ENCODE data around the gene CREB3L4. TPM values are rescaled to one million over a fixed set of nuclear protein-coding genes. Genes with fewer than 3 reads are reported as not detected.
A peak's percentile ranks its signal among the peaks of the same experiment; 100 is the strongest.

The CREB3L4 gene
- total and polyA plus RNA-seq, 2 of the 4 experiments (the other 2 are of a cell fraction), result 6.5 to 9.8 TPM

DNA sequence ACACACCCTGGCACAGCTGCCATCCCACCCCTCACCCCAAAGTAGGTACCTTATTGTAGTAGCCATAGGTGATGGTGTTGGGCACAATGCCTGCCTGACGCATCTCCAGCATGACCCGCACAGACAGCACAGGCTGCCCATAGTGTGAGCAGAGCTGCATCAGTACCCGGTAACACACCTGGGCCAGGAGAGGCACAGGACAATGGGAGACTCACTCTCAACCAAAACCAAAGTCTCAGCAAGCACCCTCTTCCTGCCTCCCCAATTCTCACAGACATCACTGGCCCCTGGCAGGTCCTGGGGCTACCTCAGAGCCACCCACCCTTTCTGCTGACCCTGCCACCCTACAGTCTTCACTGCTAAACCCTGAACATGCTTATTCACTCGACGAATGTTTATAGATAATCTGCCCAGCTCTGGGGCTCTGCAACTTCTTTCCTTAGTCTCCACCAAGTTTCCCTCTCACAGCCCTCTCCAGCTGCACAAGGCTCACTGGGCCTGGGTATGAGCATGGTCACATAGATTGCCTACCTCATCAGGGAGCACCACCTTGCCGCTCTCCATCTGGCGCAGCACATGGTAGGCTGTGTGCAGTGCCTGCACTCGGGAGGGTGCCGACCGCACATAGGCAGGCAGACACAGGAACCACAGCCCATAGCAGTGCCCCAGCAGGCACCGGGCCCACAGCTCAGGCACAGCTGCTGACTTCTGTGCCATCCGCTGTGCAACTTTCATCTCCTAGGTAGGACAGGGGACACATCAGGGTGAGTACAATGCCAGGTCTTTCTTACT is 31.5 kb upstream of the CREB3L4 start:
- Histone ChIP-seq H2BK120ac (ENCODE audit: low read depth, low read length) (no peak overlapping the region), H2BK15ac (ENCODE audit: low read depth, low read length) (no peak overlapping the region), H3K4me2 (ENCODE audit: low read depth, low read length) (no peak overlapping the region), H4K20me1 (ENCODE audit: insufficient read depth, low read length) (no peaks in the 10 kb centered on the region), H3K27ac (ENCODE audit: insufficient read depth, low read length) (no peak overlapping the region), H2AFZ (replicated peaks; ENCODE audit: low read length, poor library complexity) (no peak overlapping the region), H4K8ac (ENCODE audit: low read depth in 2 of 2, low read length in 2 of 2) (no peak overlapping the region), H2BK5ac (ENCODE audit: low read depth, low read length, poor library complexity, severe bottlenecking) (no peak overlapping the region), H2BK20ac (ENCODE audit: low read depth, low read length) (no peak overlapping the region), H3K18ac (ENCODE audit: low read depth, low read length) (no peak overlapping the region), H3K56ac (ENCODE audit: extremely low read depth, insufficient read depth, low read length) (no peak overlapping the region), H3K36me3 (ENCODE audit: control insufficient read depth, insufficient read depth, low read length) (peaks cover 79% of the 10 kb centered on the region), H2AK5ac (ENCODE audit: low read depth, low read length) (no peak overlapping the region), H3K9me3 (ENCODE audit: control insufficient read depth, insufficient read depth, low read length) (no peaks in the 10 kb centered on the region), H3K9ac (ENCODE audit: low read depth, low read length) (no peak overlapping the region), H3K9me1 (ENCODE audit: insufficient read depth, low read length) (peaks cover 3% of the 10 kb centered on the region; the same call in 1 of the 2 replicates), H3K4me1 (ENCODE audit: control insufficient read depth, insufficient read depth, low read length) (no peaks in the 10 kb centered on the region), H3K4me3 (ENCODE audit: insufficient read depth, low read depth, low read length) (no peak overlapping the region), H3K23ac (ENCODE audit: low read depth, low read length) (no peak overlapping the region), H3K14ac (replicated peaks; ENCODE audit: low read depth, low read length) (no peak overlapping the region), H4K5ac (ENCODE audit: low read depth, low read length) (no peak overlapping the region), H4K91ac (ENCODE audit: insufficient read depth, low read depth, low read length) (no peak overlapping the region), H3K79me1 (ENCODE audit: low read depth in 1 of 2, low read length in 2 of 2) (peaks cover 0 to 8% of the 10 kb centered on the region in 2 experiments; a peak in 2 of 4 replicates), H2AK9ac (replicated peaks; ENCODE audit: low read depth, low read length, poor library complexity) (peak overlapping the region; percentile 65), H3K27me3 (ENCODE audit: control insufficient read depth, insufficient read depth, low read length) (no peaks in the 10 kb centered on the region), H3K4ac (ENCODE audit: low read depth, low read length) (no peak overlapping the region)
- BruUV-seq (replicated peaks), result no TSS peak
- in situ Hi-C loops (cut with MboI; ENCODE audit: low sequenced_read_pairs) (no loop called here), intact Hi-C loops (cut with micrococcal nuclease) (no loop called here), dilution Hi-C loops (cut with HindIII; ENCODE audit: low sequenced_read_pairs, unreplicated experiment) (no loop called here)
- WGBS, 2 experiments (ENCODE audit: extremely low coverage in 2 of 2, insufficient read length in 1 of 2), result 100% methylated on average over 4 of the region's 12 CpGs; no CpG with 5 or more reads in 1 of the 2 experiments
- ATAC-seq (ENCODE audit: low read depth) (no peak), DNase-seq (no peak)
- POLR2A ChIA-PET (ENCODE audit: unreplicated experiment), result no interaction called here
- CTCF ChIA-PET, result no interaction called here
- no peak for TF ChIP-seq FOS (IDR thresholded peaks at IDR 0.05; ENCODE audit: low read depth, low read length)
- no peak for TF ChIP-seq MAZ (IDR thresholded peaks at IDR 0.05; ENCODE audit: borderline replicate concordance, low read depth, low read length)
- TF ChIP-seq BHLHE40 (IDR thresholded peaks at IDR 0.05; ENCODE audit: low read depth, low read length), result no peak
- TF ChIP-seq, protein P1, sequence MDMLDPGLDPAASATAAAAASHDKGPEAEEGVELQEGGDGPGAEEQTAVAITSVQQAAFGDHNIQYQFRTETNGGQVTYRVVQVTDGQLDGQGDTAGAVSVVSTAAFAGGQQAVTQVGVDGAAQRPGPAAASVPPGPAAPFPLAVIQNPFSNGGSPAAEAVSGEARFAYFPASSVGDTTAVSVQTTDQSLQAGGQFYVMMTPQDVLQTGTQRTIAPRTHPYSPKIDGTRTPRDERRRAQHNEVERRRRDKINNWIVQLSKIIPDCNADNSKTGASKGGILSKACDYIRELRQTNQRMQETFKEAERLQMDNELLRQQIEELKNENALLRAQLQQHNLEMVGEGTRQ (IDR thresholded peaks at IDR 0.05; ENCODE audit: low read depth, low read length), result no peak
- no peak for TF ChIP-seq ELK1 (IDR thresholded peaks at IDR 0.05; ENCODE audit: borderline replicate concordance, low read depth, low read length)
- TF ChIP-seq CHD1 (IDR thresholded peaks at IDR 0.05; ENCODE audit: low read depth, low read length), result no peak
- TF ChIP-seq RCOR1 (IDR thresholded peaks at IDR 0.05; ENCODE audit: insufficient replicate concordance, low read length), result no peak
- TF ChIP-seq CEBPB (IDR thresholded peaks at IDR 0.05; ENCODE audit: low read depth, low read length), result no peak
